ENCODE measurements around the gene AKT3.

- TF ChIP-seq CTCF (IDR thresholded peaks at IDR 0.05; ENCODE audit: poor library complexity) (no peak), EZH2 (IDR thresholded peaks at IDR 0.05; ENCODE audit: borderline replicate concordance) (no peak)
These were observed 336.1 kb downstream of the AKT3 start for GRCh38 chr1:243513726-243514491.
